OCI-LY7 (cell line): Measurements from ENCODE around the gene SEM1. TPM values are rescaled to one million over a fixed set of nuclear protein-coding genes. Genes with fewer than 3 reads are reported as not detected.

Experiments used
- BruUV-seq: library from RNA; stranded (reverse); fragments of 400-500 nt; replicated peaks from 2 replicates; lab custom pipeline; 2021; lab: Mats Ljungman, UMichigan
- CTCF ChIA-PET: fragments of 300-600 bp; sonication (Branson Sonifier 250); formaldehyde crosslinking; loops from one replicate; lab custom pipeline; 2022; ENCODE audit warnings: antibody characterized with exemption; ENCODE audit not compliant: unreplicated experiment; lab: Charles Lee
- POLR2A ChIA-PET: fragments of 300-600 bp; sonication (Branson Sonifier 250); formaldehyde crosslinking; loops from one replicate; lab custom pipeline; 2022; ENCODE audit warnings: antibody characterized with exemption; lab: Charles Lee
- DNase-seq: peaks from one replicate; pipeline ENCODE4 v3.0.0-alpha.2; 2015; ENCODE audit warnings: low spot score
- H2AFZ ChIP-seq: fragments of 200-600 bp; sonication (generic), shearing (Covaris generic); 2 replicates; pipeline ENCODE4 v1.6.1; 2014; ENCODE audit warnings: mild to moderate bottlenecking, antibody characterized with exemption, low read length, moderate library complexity
- H3K27ac ChIP-seq: fragments of 200-600 bp; sonication (generic); 2 replicates; pipeline ENCODE4 v1.5.1; 2014; ENCODE audit warnings: mixed run types, low read depth, mild to moderate bottlenecking, moderate library complexity, low read length, inconsistent platforms; ENCODE audit not compliant: poor library complexity, severe bottlenecking
- H3K36me3 ChIP-seq: fragments of 200-600 bp; sonication (generic); 2 replicates; pipeline ENCODE4 v1.6.1; 2014; ENCODE audit warnings: mild to moderate bottlenecking, antibody characterized with exemption, low read length, moderate library complexity, mixed read lengths; ENCODE audit not compliant: insufficient read depth
- H3K4me1 ChIP-seq: fragments of 200-600 bp; sonication (generic); 2 replicates; pipeline ENCODE4 v1.5.1; 2014; ENCODE audit warnings: mild to moderate bottlenecking, low read length; ENCODE audit not compliant: insufficient read depth, poor library complexity, severe bottlenecking
- H3K4me2 ChIP-seq: fragments of 200-600 bp; sonication (generic); 2 replicates; pipeline ENCODE4 v1.6.1; 2014; ENCODE audit warnings: mild to moderate bottlenecking, low read length
- H3K4me3 ChIP-seq: fragments of 200-600 bp; sonication (generic); 2 replicates; pipeline ENCODE4 v1.5.1; 2014; ENCODE audit warnings: mild to moderate bottlenecking, low read depth, low read length; ENCODE audit not compliant: poor library complexity, severe bottlenecking
- H3K79me2 ChIP-seq: fragments of 200-600 bp; sonication (generic); 2 replicates; pipeline ENCODE4 v1.6.1; 2016; ENCODE audit warnings: low read depth, mild to moderate bottlenecking, low read length, moderate library complexity, mixed read lengths; ENCODE audit not compliant: insufficient read depth
- H3K9me2 ChIP-seq: fragments of 200-600 bp; sonication (generic); 2 replicates; pipeline ENCODE4 v1.6.1; 2016; ENCODE audit warnings: mild to moderate bottlenecking, low read length, mixed read lengths; ENCODE audit not compliant: insufficient read depth
- H3K9me3 ChIP-seq: fragments of 200-600 bp; sonication (generic); 2 replicates; pipeline ENCODE4 v1.6.1; 2014; ENCODE audit warnings: mild to moderate bottlenecking, mixed run types, low read length, mixed read lengths
- H4K20me1 ChIP-seq: fragments of 200-600 bp; sonication (generic); 2 replicates; pipeline ENCODE4 v1.6.1; 2014; ENCODE audit warnings: mild to moderate bottlenecking, antibody characterized with exemption, low read length, moderate library complexity, mixed read lengths; ENCODE audit not compliant: insufficient read depth
- CTCF ChIP-seq: fragments of 200-600 bp; sonication (generic); conservative IDR thresholded peaks from 2 replicates; pipeline ENCODE4 v1.5.1; 2014; ENCODE audit warnings: mild to moderate bottlenecking, antibody characterized with exemption, low read length, moderate library complexity, mixed read lengths
- EZH2phosphoT487 ChIP-seq: fragments of 200-600 bp; sonication (generic); IDR thresholded peaks from 2 replicates; pipeline ENCODE4 v1.6.1; 2018; ENCODE audit warnings: low read depth, borderline replicate concordance, mild to moderate bottlenecking, mixed run types, antibody characterized with exemption, low read length, moderate library complexity, mixed read lengths
- intact Hi-C: fragments of 100-400 bp; cut with micrococcal nuclease; formaldehyde crosslinking; loops from one replicate; pipeline ENCODE4 v1.10.0; 2022; ENCODE audit not compliant: unreplicated experiment
- total RNA-seq, 2 experiments: library from RNA; depleted of rRNA in 1 of 2; stranded (reverse); fragments of >200 nt in 1 of 2; shearing (Covaris generic) in 1 of 2; gene quantifications; 2 replicates each; pipeline ENCODE4 v1.2.3, GENCODE V29; 2014 to 2022

SEM1 gene
- total RNA-seq, 2 experiments from 2014 or later = 75.9 to 89.8 TPM

GRCh38 chr7:96738705-96739104, 29.1 kb upstream of the SEM1 start:
- Histone ChIP-seq H3K9me2 (no peaks in the 10 kb centered on the region), H4K20me1 (no peaks in the 10 kb centered on the region), H3K36me3 (no peaks in the 10 kb centered on the region), H3K9me3 (no peaks in the 10 kb centered on the region), H3K4me1 (no peaks in the 10 kb centered on the region), H3K27ac (no peak overlapping the region), H3K79me2 (no peaks in the 10 kb centered on the region), H3K4me3 (no peak overlapping the region), H2AFZ (no peak overlapping the region), H3K4me2 (no peak overlapping the region)
- BruUV-seq = no TSS peak
- intact Hi-C loops = no loop called here
- CTCF ChIA-PET = no interaction called here
- DNase-seq = no peak
- POLR2A ChIA-PET = no interaction called here
- TF ChIP-seq CTCF (no peak), EZH2phosphoT487 (no peak)

- BruUV-seq = no TSS peak
- ChIA-PET CTCF (no interaction called here), POLR2A (no interaction called here)
These were observed 28.0 kb upstream of the SEM1 start for GRCh38 chr7:96737545-96738050.

More at GRCh38 chr7:96737545-96738050, 28.0 kb upstream of the SEM1 start:
- no peak overlapping the region for H3K4me3 ChIP-seq
- no peaks in the 10 kb centered on the region for H3K79me2 ChIP-seq
- H3K4me1 ChIP-seq = no peaks in the 10 kb centered on the region
- H3K36me3 ChIP-seq = no peaks in the 10 kb centered on the region
- no peak overlapping the region for H3K4me2 ChIP-seq
- no peak for TF ChIP-seq CTCF
- no peak for TF ChIP-seq EZH2phosphoT487
- H3K9me2 ChIP-seq = no peaks in the 10 kb centered on the region
- intact Hi-C loops = no loop called here
- no peak for DNase-seq
- H3K27ac ChIP-seq = no peak overlapping the region
- no peaks in the 10 kb centered on the region for H4K20me1 ChIP-seq
- H3K9me3 ChIP-seq = no peaks in the 10 kb centered on the region
- no peak overlapping the region for H2AFZ ChIP-seq
